ENCODE measurements around the gene GALNT13.

GALNT13 gene

GRCh38 chr2:154443919-154444318 is 572.2 kb downstream of the GALNT13 start:
- H3K9ac ChIP-seq (ENCODE audit: low read length): no peak overlapping the region
- no peaks in the 10 kb centered on the region for H3K27me3 ChIP-seq (ENCODE audit: low read length)
- H3K27ac ChIP-seq (ENCODE audit: low read depth, low read length): no peak overlapping the region
- H3K4me2 ChIP-seq (ENCODE audit: low read depth, low read length, poor library complexity, severe bottlenecking): no peak overlapping the region
- no peak for TF ChIP-seq CTCF (IDR thresholded peaks at IDR 0.05; ENCODE audit: insufficient read depth, low read length, poor library complexity, severe bottlenecking)
- TF ChIP-seq EZH2phosphoT487 (conservative IDR thresholded peaks at IDR 0.05; ENCODE audit: low read length): no peak
- H3K9me3 ChIP-seq (ENCODE audit: insufficient read depth, low read length): no peaks in the 10 kb centered on the region
- no peak overlapping the region for H3K4me3 ChIP-seq (ENCODE audit: insufficient read depth, low read length, poor library complexity, severe bottlenecking)
- H3F3A ChIP-seq (ENCODE audit: insufficient read depth): no peaks in the 10 kb centered on the region; the same call in 1 of the 2 replicates
- no peak overlapping the region for H2AFZ ChIP-seq (ENCODE audit: low read depth, low read length, severe bottlenecking)
- H3K79me2 ChIP-seq (ENCODE audit: insufficient read depth, low read length): no peaks in the 10 kb centered on the region
- no peaks in the 10 kb centered on the region for H4K20me1 ChIP-seq (ENCODE audit: low read depth, low read length)
- no peaks in the 10 kb centered on the region for H3K9me2 ChIP-seq (replicated peaks; ENCODE audit: insufficient read depth, low read length)
- no peaks in the 10 kb centered on the region; the same call in 1 of the 2 replicates for H3K36me3 ChIP-seq (ENCODE audit: low read length)

- Histone ChIP-seq H3K27ac (ENCODE audit: low read depth, low read length) (no peak overlapping the region), H3K4me2 (ENCODE audit: low read depth, low read length, poor library complexity, severe bottlenecking) (no peak overlapping the region), H3K36me3 (ENCODE audit: low read length) (no peaks in the 10 kb centered on the region; the same call in 1 of the 2 replicates), H3K27me3 (ENCODE audit: low read length) (no peaks in the 10 kb centered on the region), H3K9me3 (ENCODE audit: insufficient read depth, low read length) (no peaks in the 10 kb centered on the region), H4K20me1 (ENCODE audit: low read depth, low read length) (no peaks in the 10 kb centered on the region), H3K9me2 (replicated peaks; ENCODE audit: insufficient read depth, low read length) (no peaks in the 10 kb centered on the region), H3K9ac (ENCODE audit: low read length) (no peak overlapping the region), H2AFZ (ENCODE audit: low read depth, low read length, severe bottlenecking) (no peak overlapping the region), H3K79me2 (ENCODE audit: insufficient read depth, low read length) (no peaks in the 10 kb centered on the region), H3F3A (ENCODE audit: insufficient read depth) (no peaks in the 10 kb centered on the region; the same call in 1 of the 2 replicates), H3K4me3 (ENCODE audit: insufficient read depth, low read length, poor library complexity, severe bottlenecking) (no peak overlapping the region)
- TF ChIP-seq EZH2phosphoT487 (conservative IDR thresholded peaks at IDR 0.05; ENCODE audit: low read length) (no peak), CTCF (IDR thresholded peaks at IDR 0.05; ENCODE audit: insufficient read depth, low read length, poor library complexity, severe bottlenecking) (no peak)
Observed at GRCh38 chr2:154446324-154446723, 574.6 kb downstream of the GALNT13 start.

- no peaks in the 10 kb centered on the region for H4K20me1 ChIP-seq (ENCODE audit: low read depth, low read length)
- no peaks in the 10 kb centered on the region; the same call in 1 of the 2 replicates for H3K36me3 ChIP-seq (ENCODE audit: low read length)
- no peak overlapping the region for H3K27ac ChIP-seq (ENCODE audit: low read depth, low read length)
- no peaks in the 10 kb centered on the region; the same call in 1 of the 2 replicates for H3F3A ChIP-seq (ENCODE audit: insufficient read depth)
- TF ChIP-seq CTCF (IDR thresholded peaks at IDR 0.05; ENCODE audit: insufficient read depth, low read length, poor library complexity, severe bottlenecking) (no peak), EZH2phosphoT487 (conservative IDR thresholded peaks at IDR 0.05; ENCODE audit: low read length) (no peak)
- H3K4me2 ChIP-seq (ENCODE audit: low read depth, low read length, poor library complexity, severe bottlenecking): no peak overlapping the region
- no peaks in the 10 kb centered on the region for H3K9me2 ChIP-seq (replicated peaks; ENCODE audit: insufficient read depth, low read length)
- H3K79me2 ChIP-seq (ENCODE audit: insufficient read depth, low read length): no peaks in the 10 kb centered on the region
- H3K9ac ChIP-seq (ENCODE audit: low read length): no peak overlapping the region
- H2AFZ ChIP-seq (ENCODE audit: low read depth, low read length, severe bottlenecking): no peak overlapping the region
- no peak overlapping the region for H3K4me3 ChIP-seq (ENCODE audit: insufficient read depth, low read length, poor library complexity, severe bottlenecking)
- no peaks in the 10 kb centered on the region for H3K9me3 ChIP-seq (ENCODE audit: insufficient read depth, low read length)
- H3K27me3 ChIP-seq (ENCODE audit: low read length): no peaks in the 10 kb centered on the region
Observed at GRCh38 chr2:154447727-154448418, 576.2 kb downstream of the GALNT13 start.

Data from SU-DHL-6 (cell line).